Fibroblast of lung (primary cell): ENCODE data around the gene STARD7.

Source experiments
- EZH2 ChIP-seq: IDR thresholded peaks from 2 replicates; pipeline ENCODE4 v1.5.1; 2012; ENCODE audit warnings: low read length, control low read depth, mild to moderate bottlenecking; ENCODE audit errors: missing control alignments
- TF ChIP-seq, protein P1 (sequence below), 2 donors: IDR thresholded peaks in 1 of 2; conservative IDR thresholded peaks in 1 of 2; 1 replicate in 1 of 2; 2 replicates in 1 of 2; pipeline ENCODE4 v1.5.1; 2011 to 2012; ENCODE audit warnings: low read length in 2 of 2, control low read depth in 1 of 2, inconsistent platforms in 1 of 2, low read depth in 1 of 2, mild to moderate bottlenecking in 1 of 2

DNA sequence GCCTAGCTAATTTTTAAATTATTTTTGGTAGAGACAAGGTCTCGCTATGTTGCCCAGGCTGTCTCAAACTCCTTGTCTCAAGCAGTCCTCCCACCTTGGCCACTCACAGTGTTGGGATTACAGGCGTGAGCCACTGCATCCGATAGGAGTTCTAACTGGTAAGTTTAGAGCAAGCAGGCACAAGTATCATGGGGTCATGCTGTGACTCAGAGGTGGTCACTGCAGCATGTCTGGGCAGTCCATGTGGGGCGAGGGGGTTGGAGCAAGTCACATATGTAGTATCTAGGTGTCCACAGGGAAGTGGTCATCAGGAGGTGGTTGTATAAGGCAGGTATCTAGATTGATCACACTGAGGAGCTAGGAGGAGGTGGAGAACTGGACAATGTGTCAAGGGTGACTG, 22.7 kb upstream of the STARD7 start:
- TF ChIP-seq, protein P1, sequence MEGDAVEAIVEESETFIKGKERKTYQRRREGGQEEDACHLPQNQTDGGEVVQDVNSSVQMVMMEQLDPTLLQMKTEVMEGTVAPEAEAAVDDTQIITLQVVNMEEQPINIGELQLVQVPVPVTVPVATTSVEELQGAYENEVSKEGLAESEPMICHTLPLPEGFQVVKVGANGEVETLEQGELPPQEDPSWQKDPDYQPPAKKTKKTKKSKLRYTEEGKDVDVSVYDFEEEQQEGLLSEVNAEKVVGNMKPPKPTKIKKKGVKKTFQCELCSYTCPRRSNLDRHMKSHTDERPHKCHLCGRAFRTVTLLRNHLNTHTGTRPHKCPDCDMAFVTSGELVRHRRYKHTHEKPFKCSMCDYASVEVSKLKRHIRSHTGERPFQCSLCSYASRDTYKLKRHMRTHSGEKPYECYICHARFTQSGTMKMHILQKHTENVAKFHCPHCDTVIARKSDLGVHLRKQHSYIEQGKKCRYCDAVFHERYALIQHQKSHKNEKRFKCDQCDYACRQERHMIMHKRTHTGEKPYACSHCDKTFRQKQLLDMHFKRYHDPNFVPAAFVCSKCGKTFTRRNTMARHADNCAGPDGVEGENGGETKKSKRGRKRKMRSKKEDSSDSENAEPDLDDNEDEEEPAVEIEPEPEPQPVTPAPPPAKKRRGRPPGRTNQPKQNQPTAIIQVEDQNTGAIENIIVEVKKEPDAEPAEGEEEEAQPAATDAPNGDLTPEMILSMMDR (conservative IDR thresholded peaks at IDR 0.05 in 1 of 2, IDR thresholded peaks at IDR 0.05 in 1 of 2; ENCODE audit: low read depth in 1 of 2, low read length in 2 of 2) = no peak
- TF ChIP-seq EZH2 = no peak
